ENCODE measurements around the gene ENTPD1.
"Not testable (repeated sequence)": the region's sequence is repeated elsewhere in the genome, so short reads cannot be mapped to it uniquely, and the experiment has no call there.

The ENTPD1 gene

GRCh38 chr10:95759233-95759826 lies 3.4 kb downstream of the ENTPD1 start:
- no peak for DNase-seq

- no peak for DNase-seq
These were observed 6.1 kb downstream of the ENTPD1 start for GRCh38 chr10:95761939-95762492.

- DNase-seq, result no peak
These were observed 12.1 kb downstream of the ENTPD1 start for GRCh38 chr10:95767884-95768556.

- DNase-seq, result no peak
These were observed 14.2 kb downstream of the ENTPD1 start for GRCh38 chr10:95770084-95770720.

- not testable (repeated sequence) for DNase-seq
These were observed 17.5 kb downstream of the ENTPD1 start for GRCh38 chr10:95773454-95773853.

GRCh38 chr10:95777638-95778037 lies 21.7 kb downstream of the ENTPD1 start:
- DNase-seq, result not testable (repeated sequence)

GRCh38 chr10:95782318-95782717 lies 26.4 kb downstream of the ENTPD1 start:
- DNase-seq, result no peak

- DNase-seq, result no peak
These were observed 27.8 kb downstream of the ENTPD1 start for GRCh38 chr10:95783741-95784140.

- no peak for DNase-seq
These were observed 28.4 kb downstream of the ENTPD1 start for GRCh38 chr10:95784279-95784913.

GRCh38 chr10:95785317-95785716 lies 29.4 kb downstream of the ENTPD1 start:
- DNase-seq, result no peak

GRCh38 chr10:95785942-95786669 lies 30.1 kb downstream of the ENTPD1 start:
- DNase-seq, result no peak

- no peak for DNase-seq
These were observed 31.5 kb downstream of the ENTPD1 start for GRCh38 chr10:95787447-95787846.

GRCh38 chr10:95788830-95789229 lies 32.9 kb downstream of the ENTPD1 start:
- no peak for DNase-seq

GRCh38 chr10:95789902-95790301 lies 33.9 kb downstream of the ENTPD1 start:
- DNase-seq, result no peak

- DNase-seq, result no peak
These were observed 35.0 kb downstream of the ENTPD1 start for GRCh38 chr10:95790982-95791381.

- DNase-seq, result no peak
These were observed 35.5 kb downstream of the ENTPD1 start for GRCh38 chr10:95791425-95791979.

- DNase-seq, result no peak
These were observed 36.3 kb downstream of the ENTPD1 start for GRCh38 chr10:95792211-95792780.

GRCh38 chr10:95792874-95793285 lies 36.9 kb downstream of the ENTPD1 start:
- no peak for DNase-seq

- no peak for DNase-seq
These were observed 37.6 kb downstream of the ENTPD1 start for GRCh38 chr10:95793401-95794045.

GRCh38 chr10:95794195-95794594 lies 38.2 kb downstream of the ENTPD1 start:
- no peak for DNase-seq

GRCh38 chr10:95795602-95796001 lies 39.6 kb downstream of the ENTPD1 start:
- DNase-seq, result no peak

- no peak for DNase-seq
These were observed 40.5 kb downstream of the ENTPD1 start for GRCh38 chr10:95796504-95796903.

All from femur (tissue), 1 donor.